ENCODE measurements around the gene FRAT2.
A peak's percentile ranks its signal among the peaks of the same experiment; 100 is the strongest.

The FRAT2 gene

GRCh38 chr10:97334370-97335175 lies at the start of gene FRAT2:
Gene FRAT2, minus strand, starts transcription at chr10:97334729. Its CDS starts 157 bp downstream, at chr10:97334572.
- Histone ChIP-seq H3K4me1 (ENCODE audit: control insufficient read depth, insufficient read depth, low read length) (no peaks in the 10 kb centered on the region), H3K9me3 (ENCODE audit: control insufficient read depth, insufficient read depth, low read length) (no peaks in the 10 kb centered on the region), H3K27me3 (ENCODE audit: control insufficient read depth, insufficient read depth, low read length) (no peaks in the 10 kb centered on the region), H3K4me3 (ENCODE audit: low read length) (peak within 1 kb of the TSS; percentile 98), H3K27ac (ENCODE audit: low read length) (no peak within 1 kb of the TSS), H3K36me3 (ENCODE audit: control insufficient read depth, insufficient read depth, low read length) (0 out of 2 replicates have a peak, but pooled peaks cover 4% of the 10 kb centered on the region)
- no CpG with 5 or more reads among the region's 103 CpGs for WGBS (ENCODE audit: insufficient coverage, insufficient read length)
- no peak for DNase-seq (ENCODE audit: low read depth, low spot score)

- Histone ChIP-seq H3K36me3 (ENCODE audit: control insufficient read depth, insufficient read depth, low read length) (peaks cover 34% of the 10 kb centered on the region), H3K4me3 (ENCODE audit: low read length) (no peak overlapping the region), H3K9me3 (ENCODE audit: control insufficient read depth, insufficient read depth, low read length) (no peaks in the 10 kb centered on the region), H3K4me1 (ENCODE audit: control insufficient read depth, insufficient read depth, low read length) (no peaks in the 10 kb centered on the region; the same call in 1 of the 2 replicates), H3K27me3 (ENCODE audit: control insufficient read depth, insufficient read depth, low read length) (no peaks in the 10 kb centered on the region), H3K27ac (ENCODE audit: low read length) (no peak overlapping the region)
- WGBS (ENCODE audit: insufficient coverage, insufficient read length), result no CpG with 5 or more reads among the region's 5 CpGs
- no peak for DNase-seq (ENCODE audit: low read depth, low spot score)
These were observed 49.6 kb upstream of the FRAT2 start for GRCh38 chr10:97384156-97384555.

GRCh38 chr10:97383159-97383558 lies 48.6 kb upstream of the FRAT2 start:
- Histone ChIP-seq H3K4me1 (ENCODE audit: control insufficient read depth, insufficient read depth, low read length) (no peaks in the 10 kb centered on the region; the same call in 1 of the 2 replicates), H3K27me3 (ENCODE audit: control insufficient read depth, insufficient read depth, low read length) (no peaks in the 10 kb centered on the region), H3K4me3 (ENCODE audit: low read length) (no peak overlapping the region), H3K9me3 (ENCODE audit: control insufficient read depth, insufficient read depth, low read length) (no peaks in the 10 kb centered on the region), H3K36me3 (ENCODE audit: control insufficient read depth, insufficient read depth, low read length) (peaks cover 34% of the 10 kb centered on the region), H3K27ac (ENCODE audit: low read length) (no peak overlapping the region)
- no peak for DNase-seq (ENCODE audit: low read depth, low spot score)
- no CpG with 5 or more reads among the region's 7 CpGs for WGBS (ENCODE audit: insufficient coverage, insufficient read length)

- no peaks in the 10 kb centered on the region for H3K9me3 ChIP-seq (ENCODE audit: control insufficient read depth, insufficient read depth, low read length)
- H3K27me3 ChIP-seq (ENCODE audit: control insufficient read depth, insufficient read depth, low read length), result no peaks in the 10 kb centered on the region
- H3K4me3 ChIP-seq (ENCODE audit: low read length), result no peak overlapping the region
- no peak overlapping the region for H3K27ac ChIP-seq (ENCODE audit: low read length)
- no peaks in the 10 kb centered on the region; the same call in 1 of the 2 replicates for H3K4me1 ChIP-seq (ENCODE audit: control insufficient read depth, insufficient read depth, low read length)
- no CpG with 5 or more reads among the region's 8 CpGs for WGBS (ENCODE audit: insufficient coverage, insufficient read length)
- DNase-seq (ENCODE audit: low read depth, low spot score), result no peak
- peaks cover 36% of the 10 kb centered on the region for H3K36me3 ChIP-seq (ENCODE audit: control insufficient read depth, insufficient read depth, low read length)
These were observed 47.1 kb upstream of the FRAT2 start for GRCh38 chr10:97381626-97382025.

GRCh38 chr10:97380516-97380915 lies 46.0 kb upstream of the FRAT2 start:
- peaks cover 37% of the 10 kb centered on the region for H3K36me3 ChIP-seq (ENCODE audit: control insufficient read depth, insufficient read depth, low read length)
- no peak overlapping the region for H3K27ac ChIP-seq (ENCODE audit: low read length)
- WGBS (ENCODE audit: insufficient coverage, insufficient read length), result no CpG with 5 or more reads among the region's 8 CpGs

GRCh38 chr10:97378933-97379921 lies 44.7 kb upstream of the FRAT2 start:
- no peak for DNase-seq (ENCODE audit: low read depth, low spot score)
- no peaks in the 10 kb centered on the region for H3K9me3 ChIP-seq (ENCODE audit: control insufficient read depth, insufficient read depth, low read length)
- H3K4me1 ChIP-seq (ENCODE audit: control insufficient read depth, insufficient read depth, low read length), result no peaks in the 10 kb centered on the region; the same call in 1 of the 2 replicates
- H3K27me3 ChIP-seq (ENCODE audit: control insufficient read depth, insufficient read depth, low read length), result no peaks in the 10 kb centered on the region
- H3K36me3 ChIP-seq (ENCODE audit: control insufficient read depth, insufficient read depth, low read length), result peaks cover 31% of the 10 kb centered on the region
- no peak overlapping the region for H3K27ac ChIP-seq (ENCODE audit: low read length)
- no peak overlapping the region for H3K4me3 ChIP-seq (ENCODE audit: low read length)
- no CpG with 5 or more reads among the region's 15 CpGs for WGBS (ENCODE audit: insufficient coverage, insufficient read length)

More at GRCh38 chr10:97380516-97380915, 46.0 kb upstream of the FRAT2 start:
- H3K4me1 ChIP-seq (ENCODE audit: control insufficient read depth, insufficient read depth, low read length), result no peaks in the 10 kb centered on the region; the same call in 1 of the 2 replicates
- DNase-seq (ENCODE audit: low read depth, low spot score), result no peak
- no peaks in the 10 kb centered on the region for H3K27me3 ChIP-seq (ENCODE audit: control insufficient read depth, insufficient read depth, low read length)
- no peaks in the 10 kb centered on the region for H3K9me3 ChIP-seq (ENCODE audit: control insufficient read depth, insufficient read depth, low read length)
- no peak overlapping the region for H3K4me3 ChIP-seq (ENCODE audit: low read length)

GRCh38 chr10:97376413-97376812 lies 41.9 kb upstream of the FRAT2 start:
- peaks cover 52% of the 10 kb centered on the region for H3K36me3 ChIP-seq (ENCODE audit: control insufficient read depth, insufficient read depth, low read length)

GRCh38 chr10:97373456-97373855 lies 38.9 kb upstream of the FRAT2 start:
- WGBS (ENCODE audit: insufficient coverage, insufficient read length), result no CpG with 5 or more reads among the region's 10 CpGs
- Histone ChIP-seq H3K27ac (ENCODE audit: low read length) (no peak overlapping the region), H3K4me3 (ENCODE audit: low read length) (no peak overlapping the region), H3K9me3 (ENCODE audit: control insufficient read depth, insufficient read depth, low read length) (no peaks in the 10 kb centered on the region), H3K27me3 (ENCODE audit: control insufficient read depth, insufficient read depth, low read length) (no peaks in the 10 kb centered on the region), H3K4me1 (ENCODE audit: control insufficient read depth, insufficient read depth, low read length) (no peaks in the 10 kb centered on the region), H3K36me3 (ENCODE audit: control insufficient read depth, insufficient read depth, low read length) (peaks cover 52% of the 10 kb centered on the region)
- no peak for DNase-seq (ENCODE audit: low read depth, low spot score)

More at GRCh38 chr10:97376413-97376812, 41.9 kb upstream of the FRAT2 start:
- Histone ChIP-seq H3K27me3 (ENCODE audit: control insufficient read depth, insufficient read depth, low read length) (no peaks in the 10 kb centered on the region), H3K9me3 (ENCODE audit: control insufficient read depth, insufficient read depth, low read length) (no peaks in the 10 kb centered on the region), H3K4me1 (ENCODE audit: control insufficient read depth, insufficient read depth, low read length) (no peaks in the 10 kb centered on the region; the same call in 1 of the 2 replicates), H3K4me3 (ENCODE audit: low read length) (no peak overlapping the region), H3K27ac (ENCODE audit: low read length) (no peak overlapping the region)
- no peak for DNase-seq (ENCODE audit: low read depth, low spot score)
- WGBS (ENCODE audit: insufficient coverage, insufficient read length), result no CpG with 5 or more reads among the region's 6 CpGs

- Histone ChIP-seq H3K36me3 (ENCODE audit: control insufficient read depth, insufficient read depth, low read length) (peaks cover 46% of the 10 kb centered on the region), H3K27ac (ENCODE audit: low read length) (no peak overlapping the region)
- WGBS (ENCODE audit: insufficient coverage, insufficient read length), result no CpG with 5 or more reads among the region's 7 CpGs
These were observed 37.8 kb upstream of the FRAT2 start for GRCh38 chr10:97372233-97372875.

GRCh38 chr10:97371696-97372095 lies 37.2 kb upstream of the FRAT2 start:
- no peaks in the 10 kb centered on the region for H3K27me3 ChIP-seq (ENCODE audit: control insufficient read depth, insufficient read depth, low read length)
- no peaks in the 10 kb centered on the region for H3K9me3 ChIP-seq (ENCODE audit: control insufficient read depth, insufficient read depth, low read length)
- no peak for DNase-seq (ENCODE audit: low read depth, low spot score)
- WGBS (ENCODE audit: insufficient coverage, insufficient read length), result no CpG with 5 or more reads among the region's 7 CpGs
- H3K36me3 ChIP-seq (ENCODE audit: control insufficient read depth, insufficient read depth, low read length), result peaks cover 50% of the 10 kb centered on the region
- H3K4me3 ChIP-seq (ENCODE audit: low read length), result no peak overlapping the region
- H3K4me1 ChIP-seq (ENCODE audit: control insufficient read depth, insufficient read depth, low read length), result no peaks in the 10 kb centered on the region
- H3K27ac ChIP-seq (ENCODE audit: low read length), result no peak overlapping the region

More at GRCh38 chr10:97372233-97372875, 37.8 kb upstream of the FRAT2 start:
- Histone ChIP-seq H3K4me1 (ENCODE audit: control insufficient read depth, insufficient read depth, low read length) (no peaks in the 10 kb centered on the region), H3K9me3 (ENCODE audit: control insufficient read depth, insufficient read depth, low read length) (no peaks in the 10 kb centered on the region), H3K4me3 (ENCODE audit: low read length) (no peak overlapping the region), H3K27me3 (ENCODE audit: control insufficient read depth, insufficient read depth, low read length) (no peaks in the 10 kb centered on the region)
- DNase-seq (ENCODE audit: low read depth, low spot score), result no peak
